ENCODE results near the gene IL27RA. TPM values are rescaled to one million over a fixed set of nuclear protein-coding genes. Genes with fewer than 3 reads are reported as not detected.

Gene IL27RA
- total RNA-seq, 1 donor: 3.9 TPM

DNA sequence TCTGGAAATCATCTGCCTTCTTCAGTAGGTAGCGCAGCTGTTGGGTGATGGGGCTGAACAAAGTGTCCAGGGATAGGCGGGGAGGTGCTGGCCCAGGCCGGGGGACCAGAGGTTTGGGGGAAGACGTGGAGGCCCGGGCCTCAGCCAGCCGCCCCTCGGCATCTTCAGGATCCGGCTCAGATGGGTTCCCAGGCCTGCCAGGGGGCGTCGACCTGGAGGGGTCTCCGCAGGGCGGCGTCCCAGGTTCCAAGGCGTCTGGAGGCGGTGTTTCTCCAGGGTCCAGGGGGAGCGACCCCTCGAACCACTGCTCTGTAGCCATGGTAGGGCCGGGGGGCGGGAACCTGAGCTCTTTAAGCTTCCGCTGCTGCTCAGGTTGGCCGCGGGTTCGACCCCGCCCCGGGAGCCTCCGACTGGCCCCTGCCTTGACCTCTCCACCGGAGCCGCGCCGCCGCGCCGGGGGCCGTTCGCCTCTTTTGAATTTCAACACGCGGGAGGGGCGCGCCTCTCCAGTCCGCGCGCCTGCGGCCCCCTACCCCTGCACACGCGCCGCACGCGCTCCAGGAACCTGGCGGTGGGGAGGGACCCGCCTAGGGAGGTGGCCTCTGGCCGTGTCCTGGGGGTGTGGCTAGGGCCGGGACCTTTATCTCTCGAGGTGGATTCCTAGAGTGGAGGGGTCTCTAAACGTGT, 53.9 kb downstream of the IL27RA start, which contains the start of gene C19orf67:
Gene C19orf67, minus strand, starts transcription at position 475 of the 687 bp plus-strand sequence. Its CDS starts 156 bp downstream, at position 319.
- H3K4me3 ChIP-seq (ENCODE audit: low read depth, low read length): no peak within 1 kb of the TSS
- TF ChIP-seq, protein P1, sequence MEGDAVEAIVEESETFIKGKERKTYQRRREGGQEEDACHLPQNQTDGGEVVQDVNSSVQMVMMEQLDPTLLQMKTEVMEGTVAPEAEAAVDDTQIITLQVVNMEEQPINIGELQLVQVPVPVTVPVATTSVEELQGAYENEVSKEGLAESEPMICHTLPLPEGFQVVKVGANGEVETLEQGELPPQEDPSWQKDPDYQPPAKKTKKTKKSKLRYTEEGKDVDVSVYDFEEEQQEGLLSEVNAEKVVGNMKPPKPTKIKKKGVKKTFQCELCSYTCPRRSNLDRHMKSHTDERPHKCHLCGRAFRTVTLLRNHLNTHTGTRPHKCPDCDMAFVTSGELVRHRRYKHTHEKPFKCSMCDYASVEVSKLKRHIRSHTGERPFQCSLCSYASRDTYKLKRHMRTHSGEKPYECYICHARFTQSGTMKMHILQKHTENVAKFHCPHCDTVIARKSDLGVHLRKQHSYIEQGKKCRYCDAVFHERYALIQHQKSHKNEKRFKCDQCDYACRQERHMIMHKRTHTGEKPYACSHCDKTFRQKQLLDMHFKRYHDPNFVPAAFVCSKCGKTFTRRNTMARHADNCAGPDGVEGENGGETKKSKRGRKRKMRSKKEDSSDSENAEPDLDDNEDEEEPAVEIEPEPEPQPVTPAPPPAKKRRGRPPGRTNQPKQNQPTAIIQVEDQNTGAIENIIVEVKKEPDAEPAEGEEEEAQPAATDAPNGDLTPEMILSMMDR (IDR thresholded peaks at IDR 0.05; ENCODE audit: insufficient read depth, low read depth, low read length): no peak
- DNase-seq (ENCODE audit: low read depth): no peak

- no peak for DNase-seq (ENCODE audit: low read depth)
- TF ChIP-seq, protein P1 (IDR thresholded peaks at IDR 0.05; ENCODE audit: insufficient read depth, low read depth, low read length): no peak
- H3K4me3 ChIP-seq (ENCODE audit: low read depth, low read length): no peak overlapping the region
Measured at GRCh38 chr19:14086098-14086497, 54.5 kb downstream of the IL27RA start.

- TF ChIP-seq, protein P1 (IDR thresholded peaks at IDR 0.05; ENCODE audit: insufficient read depth, low read depth, low read length): no peak
- DNase-seq (ENCODE audit: low read depth): no peak
- H3K4me3 ChIP-seq (ENCODE audit: low read depth, low read length): peak overlapping the region; percentile 66
Measured at GRCh38 chr19:14088634-14089411, 57.3 kb downstream of the IL27RA start.

- TF ChIP-seq, protein P1 (IDR thresholded peaks at IDR 0.05; ENCODE audit: insufficient read depth, low read depth, low read length): peak; percentile 18
- peak; percentile 37 for DNase-seq (ENCODE audit: low read depth)
Measured at GRCh38 chr19:14089412-14089661, 57.8 kb downstream of the IL27RA start.

DNA sequence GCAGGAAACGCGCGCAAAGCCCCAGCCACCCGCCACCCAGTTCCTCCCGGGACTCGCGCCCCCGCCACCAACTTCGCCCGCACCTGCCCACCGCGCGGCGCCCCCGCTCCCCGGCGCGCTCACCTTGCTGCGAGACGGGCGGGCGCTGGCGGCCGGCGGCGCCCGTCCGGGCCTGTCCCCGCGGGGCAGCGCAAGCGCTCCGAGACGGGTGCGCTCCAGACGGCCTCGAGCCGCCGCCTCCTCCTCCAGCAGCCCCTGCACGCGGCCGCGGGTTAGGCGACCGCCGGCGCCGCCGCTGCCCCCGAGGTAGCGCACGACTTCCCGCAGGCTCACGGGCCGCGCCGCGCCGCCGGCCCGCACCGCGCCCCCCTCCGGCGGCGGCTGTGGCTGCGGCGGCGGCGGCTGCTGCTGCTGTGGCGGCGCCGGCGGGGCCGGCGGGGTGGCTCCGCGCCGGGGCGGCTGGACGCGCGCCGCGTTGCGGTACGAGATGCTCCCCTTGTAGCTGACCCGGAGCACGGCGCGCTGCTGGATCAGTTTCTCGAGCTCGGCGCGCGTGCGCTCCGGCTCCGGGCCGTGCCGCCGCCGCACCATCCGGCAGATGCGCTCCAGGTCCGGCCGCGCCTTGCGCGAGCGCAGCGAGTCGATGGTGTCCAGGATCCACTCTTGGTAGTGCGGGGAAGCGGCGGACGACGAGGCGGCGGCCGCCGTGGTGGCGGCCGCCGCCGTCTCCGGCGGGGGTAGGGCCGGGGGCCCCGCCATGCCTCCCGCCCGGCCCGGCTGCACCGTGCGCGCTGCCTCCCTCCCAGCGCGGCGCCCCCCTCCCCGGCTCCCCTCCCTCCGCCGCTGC, 58.3 kb downstream of the IL27RA start:
- TF ChIP-seq, protein P1 (IDR thresholded peaks at IDR 0.05; ENCODE audit: insufficient read depth, low read depth, low read length): no peak
- DNase-seq (ENCODE audit: low read depth): peak; percentile 73
- peak overlapping the region; percentile 66 for H3K4me3 ChIP-seq (ENCODE audit: low read depth, low read length)

More at GRCh38 chr19:14089412-14089661, 57.8 kb downstream of the IL27RA start:
- H3K4me3 ChIP-seq (ENCODE audit: low read depth, low read length): peak overlapping the region; percentile 66

DNA sequence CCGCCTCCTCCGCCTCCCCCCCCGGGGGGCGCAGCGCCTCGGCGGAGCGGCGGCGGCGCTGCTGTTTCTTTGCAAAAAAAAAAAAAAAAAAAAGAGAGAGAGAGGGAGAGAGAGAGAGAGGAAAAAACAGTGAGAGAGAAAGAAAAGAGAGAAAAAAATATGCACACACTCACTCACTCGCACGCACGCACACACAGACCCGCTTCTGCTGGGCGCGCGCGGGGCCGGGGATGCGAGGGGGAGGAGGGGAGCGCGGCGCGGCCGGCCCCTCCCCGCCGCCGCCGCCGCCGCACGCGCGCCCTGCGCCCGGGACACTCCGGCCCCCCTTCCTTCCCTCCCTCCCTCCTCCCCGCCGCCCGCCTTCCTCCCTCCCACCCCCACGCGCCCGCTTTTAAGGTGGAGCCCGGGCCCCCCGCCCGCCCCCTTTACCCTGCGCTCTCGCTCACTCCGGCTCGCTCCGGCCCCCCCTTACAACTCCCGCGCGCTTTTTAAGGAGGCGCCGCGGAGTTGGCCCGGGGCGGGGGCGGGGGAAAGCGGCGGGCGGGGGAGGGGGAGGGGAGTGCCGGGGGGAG, 59.0 kb downstream of the IL27RA start, which contains the start of gene SAMD1:
Gene SAMD1, minus strand, starts transcription at position 243 of the 572 bp plus-strand sequence.
- TF ChIP-seq, protein P1 (IDR thresholded peaks at IDR 0.05; ENCODE audit: insufficient read depth, low read depth, low read length): no peak
- peak within 1 kb of the TSS; percentile 83 for H3K4me3 ChIP-seq (ENCODE audit: low read depth, low read length)
- peak; percentile 97 for DNase-seq (ENCODE audit: low read depth)

Data from fibroblast of villous mesenchyme (primary cell).